Stimulated activated CD8-positive, alpha-beta memory T cell treated with anti-CD3 and anti-CD28 coated beads, Interleukin-12 subunit alpha, Interleukin-12 subunit beta, amount 100 ng/mL, for 24 hours (primary cell): ENCODE data around the gene OSBPL5.

Source experiments
- DNase-seq: peaks from one replicate; pipeline ENCODE4 v3.0.0-alpha.2; 2020; ENCODE audit errors: extremely low read depth

OSBPL5 gene

DNA sequence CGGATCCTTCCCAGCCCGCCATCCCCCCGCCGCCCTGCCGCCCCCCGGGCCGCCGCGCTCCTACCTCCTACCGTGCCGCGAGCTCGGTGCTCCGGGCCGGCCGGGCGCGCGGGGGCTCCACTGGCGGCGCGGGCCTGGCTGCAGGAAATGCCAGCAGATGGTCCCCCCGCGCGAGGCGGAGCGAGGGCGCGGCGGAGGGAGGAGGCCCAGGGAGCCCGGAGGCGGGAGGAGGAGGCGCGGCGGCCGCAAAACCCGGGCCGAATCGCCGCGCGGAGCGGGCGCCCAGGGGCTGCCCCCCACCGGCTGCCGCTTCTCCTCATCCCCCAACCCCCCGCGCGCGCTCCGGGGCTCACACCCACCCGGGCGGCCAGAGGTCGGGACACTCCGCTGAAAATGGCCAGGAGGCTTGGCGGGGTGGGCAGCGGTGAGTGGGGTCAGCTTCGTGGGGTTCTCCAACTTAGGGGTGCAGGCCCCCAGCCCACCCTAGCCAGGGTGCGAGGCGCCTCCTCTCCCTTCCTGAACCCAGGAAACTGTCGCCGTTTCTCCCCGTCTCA lies at the start of gene OSBPL5:
TSS of gene OSBPL5 (minus strand) at position 159 of the 554 bp plus-strand sequence. CDS start 36,162 bp downstream, outside the sequence.
- no peak for DNase-seq

GRCh38 chr11:3214420-3214699 lies 49.2 kb upstream of the OSBPL5 start:
- no peak for DNase-seq

- DNase-seq = no peak
Observed at GRCh38 chr11:3213659-3214419, 48.7 kb upstream of the OSBPL5 start.

GRCh38 chr11:3208272-3208671 lies 43.2 kb upstream of the OSBPL5 start:
- DNase-seq = no peak

DNA sequence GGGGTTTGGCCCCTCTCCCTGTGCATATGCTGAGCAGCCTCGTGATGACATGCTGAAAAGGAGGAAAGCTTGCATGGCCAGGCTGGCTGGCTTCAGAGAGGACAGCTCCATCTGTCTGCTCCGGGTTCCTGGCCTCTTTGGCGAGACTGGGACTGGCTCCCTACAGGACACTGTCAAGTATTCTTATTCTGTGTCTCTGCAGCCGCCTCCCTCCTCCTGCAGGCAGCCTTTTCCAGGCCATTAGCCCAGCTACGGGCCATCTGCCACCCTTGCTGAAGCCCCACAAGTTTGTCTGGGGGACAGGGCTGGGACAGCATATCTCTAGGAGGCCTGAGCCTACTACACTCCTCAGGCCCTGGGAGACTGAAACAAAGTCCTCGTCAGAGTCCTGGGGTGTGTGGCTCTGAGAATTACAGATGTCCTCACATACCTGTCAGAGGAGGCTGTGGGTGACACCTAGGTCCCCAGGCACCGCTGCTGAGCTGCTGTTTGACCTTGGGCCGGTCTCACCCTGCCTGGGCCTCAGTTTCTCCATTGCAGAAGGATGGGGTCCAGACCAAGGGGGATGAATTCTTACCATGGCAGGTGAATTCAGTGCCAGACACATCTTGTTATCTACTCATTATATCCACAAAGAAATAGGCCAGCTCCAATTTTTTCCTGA lies 42.5 kb upstream of the OSBPL5 start:
- DNase-seq = no peak

GRCh38 chr11:3206922-3207204 lies 41.8 kb upstream of the OSBPL5 start:
- DNase-seq = no peak

GRCh38 chr11:3206156-3206921 lies 41.2 kb upstream of the OSBPL5 start:
- no peak for DNase-seq

- no peak for DNase-seq
Observed at GRCh38 chr11:3205261-3206155, 40.4 kb upstream of the OSBPL5 start.

- DNase-seq = no peak
Observed at GRCh38 chr11:3204141-3205015, 39.3 kb upstream of the OSBPL5 start.

GRCh38 chr11:3203221-3204043 lies 38.3 kb upstream of the OSBPL5 start:
- no peak for DNase-seq

DNA sequence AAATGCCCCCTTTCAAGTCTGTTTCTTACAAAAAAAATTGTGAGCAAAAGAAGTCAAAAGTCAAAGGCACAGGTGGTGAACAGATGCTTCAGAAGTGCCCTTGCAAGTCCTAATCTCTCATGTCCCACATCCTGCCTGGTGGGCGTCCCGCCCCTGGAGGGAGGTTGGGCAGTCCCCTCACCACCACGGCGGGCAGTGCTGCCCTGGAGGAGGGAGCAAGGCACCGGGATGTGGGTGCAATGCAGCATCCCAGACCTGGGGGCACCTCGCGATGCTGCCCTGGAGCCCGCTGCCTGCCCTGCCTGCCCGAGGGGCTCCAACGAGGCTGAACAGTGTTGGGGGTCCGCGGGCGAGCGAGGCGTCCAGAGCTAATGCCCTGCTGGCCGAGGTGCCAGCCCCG lies 37.6 kb upstream of the OSBPL5 start:
- DNase-seq = no peak

- DNase-seq = no peak
Observed at GRCh38 chr11:3202305-3202704, 37.2 kb upstream of the OSBPL5 start.

DNA sequence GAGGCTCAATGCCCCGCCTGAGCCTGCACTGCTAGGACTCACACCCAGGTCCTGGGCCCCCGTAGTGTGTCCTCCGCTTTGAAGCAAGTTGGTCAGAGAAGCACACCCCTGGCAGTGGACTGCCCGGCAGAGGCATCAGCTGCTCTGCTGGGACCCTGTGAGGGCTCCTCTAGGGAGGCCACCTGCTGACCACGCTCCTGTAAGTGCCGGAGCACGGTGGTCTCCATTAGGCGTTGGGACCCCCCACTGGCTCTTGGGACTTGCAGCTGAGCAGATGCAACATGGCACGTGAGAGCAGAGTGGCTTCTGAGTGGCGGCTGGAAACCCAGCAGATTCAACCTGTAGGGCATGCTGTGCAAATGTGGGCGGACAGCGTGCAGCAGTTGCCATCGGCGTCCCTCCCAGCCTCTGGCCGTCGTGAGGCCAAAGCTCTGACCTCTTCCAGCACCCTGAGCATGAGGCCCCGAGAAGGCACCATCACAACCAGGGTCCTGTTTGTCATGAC lies 36.6 kb upstream of the OSBPL5 start:
- DNase-seq = no peak

DNA sequence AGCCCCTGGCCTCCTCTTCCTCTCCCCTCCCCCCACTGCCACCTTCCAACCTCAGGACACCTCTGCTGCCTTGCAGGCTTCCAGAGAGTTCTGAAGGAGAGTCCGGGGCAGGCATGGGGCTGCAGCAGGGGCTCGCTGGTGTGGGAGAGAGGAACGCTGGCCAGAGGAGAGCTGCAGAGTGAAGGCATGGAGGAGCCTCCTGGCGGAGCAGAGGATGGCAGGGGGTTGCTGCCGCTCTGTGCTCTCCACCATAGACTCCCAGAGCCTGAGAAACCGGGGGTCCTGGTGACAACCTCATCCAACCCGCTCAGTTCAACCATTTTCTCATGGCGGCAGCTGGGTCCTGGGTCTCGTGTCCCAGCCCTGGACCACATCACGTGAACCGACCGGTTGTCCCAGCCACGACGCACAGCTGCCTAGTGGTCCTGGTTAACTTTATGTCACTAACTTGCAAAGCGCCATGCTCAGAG lies 36.0 kb upstream of the OSBPL5 start:
- DNase-seq = no peak

DNA sequence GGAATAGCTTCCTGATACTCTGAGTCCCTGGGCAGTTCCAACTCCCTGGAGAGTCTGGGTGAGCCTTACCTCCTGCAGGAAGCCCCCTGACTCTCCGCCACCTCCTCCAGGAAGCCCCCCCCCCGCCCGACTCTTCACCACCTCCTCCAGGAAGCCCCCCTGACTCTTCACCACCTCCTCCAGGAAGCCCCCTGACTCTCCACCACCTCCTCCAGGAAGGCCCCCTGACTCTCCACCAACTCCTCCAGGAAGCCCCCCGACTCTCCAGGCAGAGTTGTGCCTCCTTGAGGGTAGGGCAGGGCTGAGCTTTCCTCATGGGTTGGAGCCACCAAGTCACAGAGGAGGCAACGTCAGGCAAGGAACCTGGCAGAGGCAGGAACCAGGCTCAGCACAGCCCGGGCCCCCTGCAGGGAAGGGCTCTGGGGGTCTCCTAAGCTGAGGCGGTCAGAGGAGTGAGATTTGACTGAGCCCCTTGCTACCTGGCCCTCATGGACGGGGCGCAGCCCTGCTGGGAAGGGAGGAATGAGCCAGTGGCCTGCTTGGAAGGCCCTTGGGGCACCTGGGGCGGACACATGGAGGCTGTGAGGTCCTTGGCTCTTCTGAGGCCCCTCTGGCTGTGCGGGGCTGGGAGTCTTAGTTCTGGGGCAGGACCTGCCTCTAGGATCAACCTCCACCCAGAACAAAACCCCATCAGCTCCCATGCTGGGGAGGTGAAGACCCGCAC lies 35.4 kb upstream of the OSBPL5 start:
- DNase-seq = no peak

DNA sequence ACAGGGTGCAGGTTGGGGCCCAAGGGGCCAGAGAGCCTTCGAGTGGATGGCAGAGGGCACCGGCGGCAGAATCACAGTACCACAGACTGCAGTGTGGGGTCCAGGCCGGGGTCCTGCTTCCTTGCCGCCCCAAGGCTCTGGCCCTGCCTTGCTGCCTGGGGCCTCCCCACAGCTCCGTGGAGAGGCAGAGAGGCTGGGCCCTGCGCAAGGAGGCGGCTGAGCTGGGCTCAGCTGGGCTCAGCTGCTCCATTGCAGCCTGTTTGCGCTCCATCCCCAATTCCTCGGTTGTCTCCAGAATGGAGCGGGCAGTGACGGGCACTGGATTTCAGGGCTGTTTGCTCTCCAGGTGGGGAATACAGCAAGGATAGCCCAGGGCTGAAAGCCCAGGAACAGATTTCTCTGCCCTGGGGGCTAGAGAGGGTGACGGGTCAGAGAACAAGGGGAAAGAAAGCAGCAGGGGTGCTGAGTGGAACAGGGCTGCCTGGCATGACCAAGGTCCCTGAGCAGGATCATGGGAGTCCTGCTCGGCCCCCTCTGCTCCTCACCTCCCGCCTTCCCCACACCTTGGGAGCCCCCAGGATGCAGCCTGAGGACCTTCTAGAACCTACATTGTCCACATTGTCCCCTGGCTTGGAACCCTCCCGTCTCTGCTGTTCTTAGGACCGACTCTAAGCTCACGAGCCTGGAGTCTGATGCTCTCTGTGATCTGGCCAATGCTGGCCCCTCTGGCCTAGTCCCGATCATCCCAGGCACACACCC lies 34.6 kb upstream of the OSBPL5 start:
- DNase-seq = no peak

DNA sequence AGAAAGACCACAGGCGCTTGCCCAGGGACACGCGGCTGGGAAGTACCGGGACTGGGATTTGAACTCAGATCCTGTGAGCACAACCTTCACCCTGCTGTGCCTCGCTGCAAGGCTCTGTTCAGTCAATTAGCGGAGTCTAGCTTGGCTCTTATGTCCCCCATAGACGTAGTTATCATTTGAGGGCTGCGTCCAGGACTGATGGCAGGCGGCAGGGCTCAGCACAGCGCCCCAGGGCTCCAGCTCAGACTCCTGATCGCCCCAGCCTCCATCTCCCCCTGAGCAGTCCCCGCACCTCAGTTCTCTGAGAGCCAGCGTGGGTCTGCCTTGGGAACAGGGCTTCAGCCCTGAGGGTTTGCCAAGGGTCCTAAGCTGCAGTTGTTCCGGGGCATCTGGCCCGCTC lies 33.7 kb upstream of the OSBPL5 start:
- DNase-seq = no peak

DNA sequence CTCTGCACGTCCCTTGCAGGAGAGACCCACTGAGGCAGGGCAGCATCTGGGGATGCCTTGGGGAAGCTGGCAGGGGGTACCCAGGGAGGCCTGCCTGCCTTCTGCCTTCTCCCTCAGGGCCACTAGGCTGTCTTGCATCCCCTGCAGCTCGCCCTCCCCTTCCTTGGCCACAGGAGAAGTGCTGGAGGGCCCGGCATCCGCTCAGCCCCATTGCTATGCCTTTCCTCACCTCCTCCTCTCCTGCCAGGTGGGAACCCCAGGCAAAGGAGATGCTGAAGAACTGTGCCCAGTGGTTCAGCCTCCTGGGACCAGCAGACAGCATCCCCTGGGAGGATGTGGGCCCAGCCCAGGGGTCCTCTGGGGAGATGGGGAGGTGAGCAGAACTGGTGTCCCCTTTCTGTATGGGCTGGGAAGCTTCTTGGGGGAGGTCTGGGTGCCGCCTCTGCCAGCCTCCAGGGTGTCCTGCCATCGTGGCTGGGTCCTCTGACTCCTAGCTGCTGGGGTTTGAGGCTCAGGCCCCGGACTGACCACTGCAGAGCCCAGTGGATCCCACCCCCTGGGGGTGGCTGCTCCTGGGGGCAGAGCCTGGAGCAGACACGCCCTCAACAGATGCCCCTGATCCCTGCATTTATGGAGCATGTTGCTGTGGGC lies 32.9 kb upstream of the OSBPL5 start:
- no peak for DNase-seq
